Hematopoietic multipotent progenitor cell treated with erythropoietin and hydrocortisone succinate and interleukin-3 and kit ligand, for 17 days (in vitro differentiated cells): ENCODE measurements around the gene MEIG1.
"Not testable (repeated sequence)": the region's sequence is repeated elsewhere in the genome, so short reads cannot be mapped to it uniquely, and the experiment has no call there.

Source experiments
- DNase-seq: peaks from one replicate; pipeline ENCODE4 v3.0.0-alpha.2; 2015; ENCODE audit warnings: low spot score

The MEIG1 gene

DNA sequence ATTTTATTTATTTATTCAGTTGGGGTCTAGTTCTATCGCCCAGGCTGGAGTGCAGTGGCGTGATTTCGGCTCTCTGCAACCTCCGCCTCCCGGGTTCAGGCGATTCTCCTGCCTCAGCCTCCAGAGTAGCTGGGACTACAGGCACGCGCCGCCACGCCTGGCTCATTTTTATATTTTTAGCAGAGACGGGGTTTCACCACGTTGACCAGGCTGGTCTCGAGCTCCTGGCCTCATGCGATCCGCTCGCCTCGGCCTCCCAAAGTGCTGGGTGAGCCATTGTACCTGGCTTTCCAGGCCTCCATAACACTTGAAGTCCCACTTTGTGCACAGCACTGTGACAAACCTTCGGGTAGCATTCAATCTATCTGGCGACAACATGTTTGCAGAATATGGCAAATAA lies 4.3 kb upstream of the MEIG1 start:
- no peak for DNase-seq

- DNase-seq, result no peak
Observed at GRCh38 chr10:14958872-14959220, 342 bp upstream of the MEIG1 start.

GRCh38 chr10:14967897-14968296 lies 8.7 kb downstream of the MEIG1 start:
- no peak for DNase-seq

DNA sequence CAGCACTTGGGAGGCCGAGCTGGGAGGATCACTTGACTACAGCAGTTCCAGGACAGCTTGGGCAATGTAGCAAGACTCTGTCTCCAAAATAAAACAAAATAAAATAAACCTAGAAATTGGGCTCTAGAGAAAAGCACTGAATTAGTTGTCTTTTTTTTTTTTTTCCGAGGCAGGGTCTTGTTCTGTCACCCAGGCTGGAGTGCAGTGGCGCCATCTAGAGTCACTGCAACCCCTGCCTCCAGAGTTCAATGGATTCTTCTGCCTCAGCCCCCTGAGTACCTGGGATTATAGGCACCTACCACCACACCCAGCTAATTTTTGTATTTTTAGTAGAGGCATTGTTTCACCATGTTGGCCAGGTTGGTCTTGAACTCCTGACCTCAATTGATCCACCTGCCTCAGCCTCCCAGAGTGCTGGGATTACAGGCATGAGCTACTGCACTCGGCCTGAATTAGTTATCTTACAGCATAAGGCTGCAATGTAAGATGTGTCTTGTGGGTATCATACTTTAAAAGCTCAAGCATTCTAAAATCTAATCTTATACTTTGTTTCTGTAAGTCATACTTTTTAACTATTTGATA lies 12.8 kb downstream of the MEIG1 start:
- DNase-seq, result no peak

DNA sequence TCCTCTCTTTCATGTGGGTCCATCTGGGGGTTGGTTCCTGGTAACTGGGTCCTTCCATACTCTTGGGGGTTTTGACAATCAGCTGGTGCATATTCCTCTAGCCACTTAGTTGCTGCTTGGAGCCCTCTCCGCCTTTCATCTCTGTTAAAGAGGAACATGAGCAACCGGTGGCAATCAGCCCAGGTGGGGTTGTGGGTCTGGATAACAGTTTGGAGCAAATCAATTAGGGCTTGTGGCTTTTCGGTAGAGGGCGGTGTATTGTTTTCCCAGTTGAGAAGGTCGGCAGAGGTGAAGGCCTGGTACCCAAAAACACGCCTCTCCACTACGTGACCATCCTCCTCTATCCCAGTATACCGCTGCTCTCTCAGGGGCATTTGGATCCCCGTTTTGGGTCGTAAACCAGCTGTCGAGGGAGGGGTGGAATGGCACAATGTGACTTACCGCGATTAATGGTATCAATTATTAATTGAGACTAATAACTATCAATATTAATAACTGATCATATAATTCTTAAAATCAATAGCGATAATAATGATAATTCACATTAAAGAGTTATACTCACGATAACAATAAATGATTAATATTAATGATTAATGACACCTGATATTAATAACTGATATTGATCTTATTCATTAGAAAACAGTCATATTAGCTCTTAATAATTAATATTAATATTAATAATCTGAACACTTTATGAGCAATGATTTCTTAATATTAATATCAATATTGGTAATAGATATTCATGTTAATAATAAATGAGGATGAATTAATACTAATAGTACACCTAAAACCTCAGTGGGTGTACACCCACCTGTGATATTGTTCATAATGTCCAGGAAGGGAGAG lies 15.2 kb downstream of the MEIG1 start:
- not testable (repeated sequence) for DNase-seq

GRCh38 chr10:14975672-14976273 lies 16.6 kb downstream of the MEIG1 start:
- DNase-seq, result no peak

DNA sequence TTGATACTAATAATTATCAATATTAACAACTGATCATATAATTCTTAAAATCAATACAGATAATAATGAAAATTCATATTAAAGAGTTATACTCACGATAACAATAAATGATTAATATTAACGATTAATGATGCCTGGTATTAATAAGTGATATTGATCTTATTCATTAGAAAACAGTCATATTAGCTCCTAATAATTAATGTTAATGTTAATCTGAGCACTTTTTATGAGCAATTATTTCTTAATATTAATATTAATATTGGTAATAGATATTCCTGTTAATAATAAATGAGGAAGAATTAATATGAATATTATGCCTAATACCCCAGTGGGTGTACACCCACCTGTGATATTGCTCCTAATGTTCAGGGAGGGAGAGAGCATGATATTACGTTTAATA lies 23.6 kb downstream of the MEIG1 start:
- DNase-seq, result no peak

GRCh38 chr10:14989552-14989951 lies 30.4 kb downstream of the MEIG1 start:
- DNase-seq, result not testable (repeated sequence)

DNA sequence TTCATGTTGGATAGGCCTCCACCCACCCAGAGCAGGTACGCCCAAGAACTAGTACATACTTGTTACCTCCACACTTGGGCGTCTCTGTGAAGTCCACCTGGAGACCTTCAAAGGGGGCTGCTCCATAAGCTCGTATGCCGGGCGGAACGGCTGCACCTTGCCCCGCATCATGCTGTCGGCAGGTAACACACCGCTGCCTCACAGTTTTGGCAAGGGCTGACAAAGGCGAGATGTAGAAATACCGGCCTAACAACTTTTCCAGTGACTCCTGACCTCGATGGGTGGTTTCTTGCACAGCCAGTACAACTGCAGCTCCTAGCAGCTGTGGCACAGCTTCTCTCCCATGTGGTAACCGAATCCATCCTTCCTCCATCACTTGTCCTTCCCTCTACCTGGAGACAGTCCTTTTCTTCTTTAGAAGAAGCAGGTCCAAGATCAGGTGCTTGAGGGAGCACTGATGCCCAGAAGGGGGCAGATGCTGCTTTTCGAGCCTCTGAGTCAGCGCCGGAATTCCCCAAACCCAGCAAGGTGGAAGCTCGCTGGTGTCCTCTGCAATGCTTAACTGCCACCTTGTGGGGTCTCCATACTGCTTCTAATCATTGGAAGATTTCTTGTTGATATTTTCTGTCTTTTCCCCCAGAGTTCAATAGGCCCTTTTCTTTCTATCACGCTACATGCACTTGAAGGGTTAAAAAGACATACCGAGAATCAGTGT lies 32.0 kb downstream of the MEIG1 start:
- DNase-seq, result not testable (repeated sequence)

GRCh38 chr10:14992336-14992735 lies 33.1 kb downstream of the MEIG1 start:
- DNase-seq, result not testable (repeated sequence)

- DNase-seq, result not testable (repeated sequence)
Observed at GRCh38 chr10:14993500-14994455, 34.6 kb downstream of the MEIG1 start.

DNA sequence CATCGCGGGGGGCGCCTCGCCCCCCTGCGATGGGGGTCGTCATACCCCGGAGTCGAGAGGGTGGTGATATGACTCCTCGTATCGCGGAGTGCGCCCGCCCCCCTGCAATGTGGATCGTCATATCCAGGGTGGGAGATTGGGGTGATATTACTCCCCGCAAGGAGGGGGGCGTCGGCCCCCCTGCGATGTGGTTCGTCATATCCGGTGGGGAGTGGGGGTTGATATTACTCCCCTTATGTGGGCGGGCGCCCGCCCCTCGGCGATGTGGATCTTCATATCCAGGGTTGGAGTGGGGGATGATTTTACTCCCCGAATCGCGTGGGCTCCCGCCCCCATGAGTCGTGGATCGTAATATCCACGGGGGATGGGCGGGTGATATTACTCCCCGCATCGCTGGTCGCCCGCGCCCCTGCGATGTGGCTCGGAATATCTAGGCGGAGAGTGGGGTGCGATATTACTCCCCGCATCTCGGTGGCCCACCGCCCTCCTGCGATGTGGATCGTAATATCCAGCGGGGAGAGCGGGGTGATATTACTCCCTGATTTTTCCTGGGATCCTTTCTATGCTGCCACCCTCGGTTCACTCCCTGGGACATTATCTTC lies 36.9 kb downstream of the MEIG1 start:
- DNase-seq, result no peak

GRCh38 chr10:15013530-15013929 lies 54.3 kb downstream of the MEIG1 start:
- DNase-seq, result not testable (repeated sequence)

- no peak for DNase-seq
Observed at GRCh38 chr10:15015451-15015850, 56.3 kb downstream of the MEIG1 start.

DNA sequence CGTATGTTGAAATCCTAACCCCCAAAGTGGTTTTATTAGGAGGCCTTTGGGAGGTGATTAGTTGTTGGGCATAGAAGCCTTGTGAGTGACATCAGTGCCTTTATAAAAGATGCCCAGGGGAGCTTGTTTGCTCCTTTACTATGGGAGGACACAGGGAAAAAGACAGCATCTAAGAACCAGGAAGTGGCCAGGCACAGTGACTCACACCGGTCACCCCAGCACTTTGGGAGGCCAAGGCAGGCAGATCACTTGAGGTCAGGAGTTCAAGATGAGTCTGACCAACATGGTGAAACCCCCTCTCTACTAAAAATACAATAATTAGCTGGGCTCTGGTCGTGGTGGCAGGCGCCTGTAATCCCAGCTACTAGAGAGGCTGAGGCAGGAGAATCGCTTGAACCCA lies 61.8 kb downstream of the MEIG1 start:
- DNase-seq, result not testable (repeated sequence)
